ENCODE results near the gene SOSTDC1. TPM values are rescaled to one million over a fixed set of nuclear protein-coding genes. Genes with fewer than 3 reads are reported as not detected.
"Not testable (repeated sequence)": the region's sequence is repeated elsewhere in the genome, so short reads cannot be mapped to it uniquely, and the experiment has no call there.

The SOSTDC1 gene
- total RNA-seq, 2 donors from 2014 or later: not detected

DNA sequence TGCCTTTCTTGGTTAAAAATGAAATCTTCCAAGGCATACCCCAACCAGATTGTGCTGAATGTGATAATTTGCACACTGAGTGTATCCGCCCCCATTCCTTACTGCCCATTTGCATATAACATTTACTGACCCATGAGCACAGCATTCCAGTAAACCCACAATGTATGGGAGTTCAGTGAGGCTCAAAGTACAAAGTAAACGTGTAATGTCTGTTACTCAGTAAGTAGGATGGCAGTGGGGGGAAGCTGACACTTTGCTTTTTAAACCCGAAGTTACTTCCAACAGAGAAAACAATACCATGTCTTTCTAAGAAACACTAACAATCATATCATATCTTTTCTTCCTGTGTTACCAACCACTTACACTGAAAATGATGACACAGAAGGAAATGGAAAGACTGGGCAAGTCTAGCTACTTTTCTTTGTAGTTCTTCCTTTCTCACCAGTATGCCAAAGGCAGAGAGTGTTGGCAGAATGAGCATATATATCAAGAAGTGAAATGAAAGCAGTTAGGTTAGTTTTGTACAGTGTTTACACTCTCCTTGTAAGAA lies 27.1 kb upstream of the SOSTDC1 start:
- H3K27ac Mint-ChIP-seq: peak overlapping the region; percentile 30
- H3K9me3 Mint-ChIP-seq: no peaks in the 10 kb centered on the region
- DNase-seq (peak in 1 of 2 donors; percentile 9), ATAC-seq (replicated peaks in 1 of 2) (peak; percentile 87 to 90)
- no peaks in the 10 kb centered on the region for H3K36me3 Mint-ChIP-seq (ENCODE audit: insufficient read depth in 2 of 2)
- H3K4me1 Mint-ChIP-seq (ENCODE audit: low read depth): peaks cover 6% of the 10 kb centered on the region
- H3K4me3 Mint-ChIP-seq: peak overlapping the region in 1 of 2 donors; percentile 18
- H3K27me3 Mint-ChIP-seq (ENCODE audit: low read depth): peaks cover 24% of the 10 kb centered on the region

GRCh38 chr7:16491148-16491547 lies 25.6 kb upstream of the SOSTDC1 start:
- no peak for DNase-seq

DNA sequence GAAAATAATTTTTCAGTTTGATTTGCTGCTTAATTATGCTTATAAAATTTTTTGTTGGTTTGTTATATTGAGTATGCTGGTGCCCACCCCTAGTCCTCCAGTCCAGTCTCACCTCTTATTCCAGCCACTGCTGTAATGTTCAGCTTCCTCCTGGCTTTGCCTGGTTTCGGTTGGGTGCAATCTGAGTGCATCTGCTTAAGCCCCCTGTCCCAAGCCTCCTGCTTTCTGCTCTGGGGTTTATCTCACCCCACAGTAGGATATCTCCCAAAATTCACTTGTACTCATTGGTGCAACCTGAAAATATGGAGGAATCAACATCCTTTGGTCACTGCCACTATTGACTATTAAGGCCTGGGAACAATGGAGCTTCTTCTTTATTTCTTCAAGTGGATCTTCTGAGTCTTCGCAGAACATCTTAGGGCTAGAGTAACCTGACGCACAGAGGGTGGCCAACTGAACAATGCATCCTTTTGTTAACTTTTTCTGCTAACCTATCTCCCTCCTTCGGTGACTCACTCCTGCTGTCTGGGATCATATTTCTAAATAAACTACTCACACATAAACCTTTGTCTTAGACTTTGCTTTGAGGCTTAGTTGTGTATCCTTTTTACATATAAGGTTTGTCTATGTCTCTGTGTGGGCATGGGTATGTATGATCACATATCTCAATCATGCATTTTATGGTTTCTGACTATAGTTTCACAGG lies 19.1 kb upstream of the SOSTDC1 start:
- no peaks in the 10 kb centered on the region for H3K27me3 Mint-ChIP-seq (ENCODE audit: low read depth)
- no peak for DNase-seq
- no peaks in the 10 kb centered on the region for H3K36me3 Mint-ChIP-seq (ENCODE audit: insufficient read depth in 2 of 2)
- H3K4me1 Mint-ChIP-seq (ENCODE audit: low read depth): no peaks in the 10 kb centered on the region
- H3K9me3 Mint-ChIP-seq: no peaks in the 10 kb centered on the region
- H3K27ac Mint-ChIP-seq: no peak overlapping the region
- no peak overlapping the region for H3K4me3 Mint-ChIP-seq
- ATAC-seq (replicated peaks in 1 of 2): no peak

More at GRCh38 chr7:16491148-16491547, 25.6 kb upstream of the SOSTDC1 start:
- no peaks in the 10 kb centered on the region for H3K9me3 Mint-ChIP-seq
- no peak for ATAC-seq (replicated peaks in 1 of 2)
- no peak overlapping the region for H3K27ac Mint-ChIP-seq
- no peak overlapping the region for H3K4me3 Mint-ChIP-seq
- peaks cover 12% of the 10 kb centered on the region for H3K27me3 Mint-ChIP-seq (ENCODE audit: low read depth)
- H3K36me3 Mint-ChIP-seq (ENCODE audit: insufficient read depth in 2 of 2): no peaks in the 10 kb centered on the region
- H3K4me1 Mint-ChIP-seq (ENCODE audit: low read depth): peaks cover 6% of the 10 kb centered on the region

GRCh38 chr7:16479591-16479990 lies 14.1 kb upstream of the SOSTDC1 start:
- Mint-ChIP-seq H3K4me1 (ENCODE audit: low read depth) (no peaks in the 10 kb centered on the region), H3K27ac (no peak overlapping the region), H3K4me3 (no peak overlapping the region), H3K27me3 (ENCODE audit: low read depth) (peaks cover 11% of the 10 kb centered on the region), H3K36me3 (ENCODE audit: insufficient read depth in 2 of 2) (no peaks in the 10 kb centered on the region), H3K9me3 (no peaks in the 10 kb centered on the region)
- DNase-seq (no peak), ATAC-seq (replicated peaks in 1 of 2) (no peak)

DNA sequence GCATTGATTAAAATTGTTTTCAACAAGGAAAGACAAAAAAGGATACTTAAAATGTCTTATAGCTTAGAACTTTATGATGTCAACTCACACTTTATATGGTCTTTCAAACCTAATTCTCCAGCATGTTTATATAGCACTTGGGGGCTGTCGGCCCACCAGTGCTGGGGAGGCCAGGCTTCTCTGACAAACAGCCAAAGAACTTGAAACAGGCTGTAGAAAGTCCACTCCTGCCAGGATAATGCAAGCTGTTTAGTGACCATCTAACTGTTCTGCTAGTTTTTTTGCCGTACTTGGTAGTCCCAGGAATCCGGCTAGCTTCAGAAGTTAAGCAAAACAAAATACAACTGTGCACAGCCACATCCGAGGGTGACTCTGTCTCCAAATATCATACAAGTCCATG lies 13.6 kb upstream of the SOSTDC1 start:
- Mint-ChIP-seq H3K4me1 (ENCODE audit: low read depth) (no peaks in the 10 kb centered on the region), H3K27me3 (ENCODE audit: low read depth) (peaks cover 11% of the 10 kb centered on the region), H3K9me3 (no peaks in the 10 kb centered on the region), H3K36me3 (ENCODE audit: insufficient read depth in 2 of 2) (no peaks in the 10 kb centered on the region), H3K27ac (no peak overlapping the region), H3K4me3 (no peak overlapping the region)
- no peak for DNase-seq
- ATAC-seq (replicated peaks in 1 of 2): no peak

- no peak overlapping the region for H3K4me3 Mint-ChIP-seq
- H3K36me3 Mint-ChIP-seq (ENCODE audit: insufficient read depth in 2 of 2): no peaks in the 10 kb centered on the region
- no peaks in the 10 kb centered on the region for H3K9me3 Mint-ChIP-seq
- ATAC-seq (replicated peaks in 1 of 2): no peak
- no peak for DNase-seq
- H3K4me1 Mint-ChIP-seq (ENCODE audit: low read depth): no peaks in the 10 kb centered on the region
- peaks cover 21% of the 10 kb centered on the region for H3K27me3 Mint-ChIP-seq (ENCODE audit: low read depth)
- H3K27ac Mint-ChIP-seq: no peak overlapping the region
Observed at GRCh38 chr7:16471933-16472332, 6.4 kb upstream of the SOSTDC1 start.

GRCh38 chr7:16463949-16464715 lies 1.4 kb downstream of the SOSTDC1 start:
- Mint-ChIP-seq H3K27me3 (ENCODE audit: low read depth) (peaks cover 13% of the 10 kb centered on the region), H3K9me3 (no peaks in the 10 kb centered on the region), H3K4me1 (ENCODE audit: low read depth) (no peaks in the 10 kb centered on the region), H3K36me3 (ENCODE audit: insufficient read depth in 2 of 2) (no peaks in the 10 kb centered on the region), H3K27ac (no peak overlapping the region), H3K4me3 (no peak overlapping the region)
- DNase-seq: no peak
- ATAC-seq (replicated peaks in 1 of 2): no peak

DNA sequence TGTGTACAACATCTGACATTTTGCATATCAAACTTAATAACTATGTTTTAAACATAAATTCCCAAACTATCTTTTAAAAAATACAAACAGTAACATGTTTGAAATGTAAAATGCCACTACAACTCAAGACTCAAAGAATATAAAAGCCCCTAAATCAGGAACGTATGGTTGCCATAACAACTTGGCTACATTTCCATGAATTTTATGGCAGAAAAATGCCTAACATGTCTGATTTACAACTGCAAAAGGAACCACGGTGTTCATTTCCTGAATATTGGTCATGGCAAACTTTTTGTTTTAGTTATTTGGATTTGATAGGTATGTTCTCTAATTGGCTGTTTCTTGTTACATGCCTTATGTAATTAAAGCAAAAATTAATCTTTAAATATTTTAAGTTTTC lies 2.0 kb downstream of the SOSTDC1 start:
- DNase-seq: no peak
- no peaks in the 10 kb centered on the region for H3K4me1 Mint-ChIP-seq (ENCODE audit: low read depth)
- no peak overlapping the region for H3K4me3 Mint-ChIP-seq
- no peak overlapping the region for H3K27ac Mint-ChIP-seq
- H3K36me3 Mint-ChIP-seq (ENCODE audit: insufficient read depth in 2 of 2): no peaks in the 10 kb centered on the region
- no peaks in the 10 kb centered on the region for H3K9me3 Mint-ChIP-seq
- peaks cover 11% of the 10 kb centered on the region for H3K27me3 Mint-ChIP-seq (ENCODE audit: low read depth)
- no peak for ATAC-seq (replicated peaks in 1 of 2)

- H3K36me3 Mint-ChIP-seq (ENCODE audit: insufficient read depth in 2 of 2): no peaks in the 10 kb centered on the region
- no peak overlapping the region for H3K27ac Mint-ChIP-seq
- H3K27me3 Mint-ChIP-seq (ENCODE audit: low read depth): peaks cover 7% of the 10 kb centered on the region
- no peaks in the 10 kb centered on the region for H3K9me3 Mint-ChIP-seq
- no peak overlapping the region for H3K4me3 Mint-ChIP-seq
- ATAC-seq (replicated peaks in 1 of 2) (no peak), DNase-seq (no peak)
- no peaks in the 10 kb centered on the region for H3K4me1 Mint-ChIP-seq (ENCODE audit: low read depth)
Observed at GRCh38 chr7:16462431-16462889, 3.1 kb downstream of the SOSTDC1 start.

DNA sequence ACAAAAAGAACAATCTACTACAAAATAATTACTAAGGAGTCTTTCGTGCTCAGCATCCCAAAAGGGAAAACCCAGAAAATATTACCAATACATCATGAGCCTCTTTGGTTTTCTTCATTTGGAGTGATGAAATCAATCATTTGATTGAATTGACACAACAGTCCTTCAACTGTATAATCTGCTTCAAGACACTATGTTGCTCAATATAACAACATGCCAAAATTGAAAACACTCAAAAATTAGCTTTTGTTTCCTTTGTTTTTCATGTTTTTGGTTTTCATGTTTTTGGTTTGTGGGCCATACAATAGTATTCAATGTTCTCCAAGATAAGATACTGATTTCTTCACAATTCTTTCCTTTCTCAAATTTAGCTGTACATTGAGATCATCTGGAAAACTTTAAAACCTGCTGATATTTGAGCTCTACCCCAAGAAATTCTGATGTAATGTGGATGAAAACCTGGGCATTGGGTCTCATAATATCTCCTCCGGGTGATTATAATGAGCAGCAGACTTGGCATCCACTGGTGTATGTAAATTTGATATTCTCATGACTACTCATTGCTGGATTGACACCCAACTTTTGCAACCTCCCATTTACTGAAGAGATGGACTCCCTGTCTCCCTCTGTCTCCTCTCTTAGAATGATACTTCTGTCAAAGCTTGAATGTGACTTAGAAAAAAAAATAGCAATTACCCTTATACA lies 4.6 kb downstream of the SOSTDC1 start:
- DNase-seq: no peak
- Mint-ChIP-seq H3K9me3 (no peaks in the 10 kb centered on the region), H3K4me3 (no peak overlapping the region), H3K4me1 (ENCODE audit: low read depth) (no peaks in the 10 kb centered on the region), H3K27me3 (ENCODE audit: low read depth) (no peaks in the 10 kb centered on the region), H3K36me3 (ENCODE audit: insufficient read depth in 2 of 2) (no peaks in the 10 kb centered on the region), H3K27ac (no peak overlapping the region)
- no peak for ATAC-seq (replicated peaks in 1 of 2)

- H3K27me3 Mint-ChIP-seq (ENCODE audit: low read depth); H3K4me1 Mint-ChIP-seq (ENCODE audit: low read depth); H3K9me3 Mint-ChIP-seq; H3K27ac Mint-ChIP-seq; H3K36me3 Mint-ChIP-seq (ENCODE audit: insufficient read depth in 2 of 2); ATAC-seq (replicated peaks in 1 of 2); DNase-seq; H3K4me3 Mint-ChIP-seq: not testable (repeated sequence)
Observed at GRCh38 chr7:16456303-16456702, 9.2 kb downstream of the SOSTDC1 start.

DNA sequence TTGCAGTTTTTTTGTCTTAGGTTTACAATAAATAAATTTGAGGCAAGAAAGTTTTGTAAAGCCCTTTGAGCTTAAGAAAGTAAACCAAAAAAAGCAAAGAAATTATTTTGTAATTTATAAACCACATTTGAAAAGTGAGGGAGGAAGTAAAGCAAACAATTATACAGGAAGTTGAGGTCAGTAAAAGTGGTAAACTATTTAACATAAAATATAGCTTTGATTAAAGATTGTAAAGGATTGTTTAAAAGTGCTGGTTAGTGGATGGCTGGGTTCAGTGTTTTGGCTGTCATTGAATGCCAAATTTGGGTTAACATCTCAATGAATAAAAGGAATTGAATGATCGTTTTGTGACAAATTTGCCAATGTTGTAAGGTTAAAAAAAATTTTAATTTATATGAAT lies 9.9 kb downstream of the SOSTDC1 start:
- no peaks in the 10 kb centered on the region for H3K36me3 Mint-ChIP-seq (ENCODE audit: insufficient read depth in 2 of 2)
- no peaks in the 10 kb centered on the region for H3K27me3 Mint-ChIP-seq (ENCODE audit: low read depth)
- H3K27ac Mint-ChIP-seq: no peak overlapping the region
- no peak overlapping the region for H3K4me3 Mint-ChIP-seq
- no peak for ATAC-seq (replicated peaks in 1 of 2)
- no peaks in the 10 kb centered on the region for H3K4me1 Mint-ChIP-seq (ENCODE audit: low read depth)
- no peak for DNase-seq
- no peaks in the 10 kb centered on the region for H3K9me3 Mint-ChIP-seq

- H3K36me3 Mint-ChIP-seq (ENCODE audit: insufficient read depth in 2 of 2): no peaks in the 10 kb centered on the region
- H3K27me3 Mint-ChIP-seq (ENCODE audit: low read depth): no peaks in the 10 kb centered on the region
- H3K27ac Mint-ChIP-seq: no peak overlapping the region
- ATAC-seq (replicated peaks in 1 of 2) (peak in 1 of 2 donors; percentile 9), DNase-seq (no peak)
- no peaks in the 10 kb centered on the region for H3K9me3 Mint-ChIP-seq
- no peak overlapping the region for H3K4me3 Mint-ChIP-seq
- H3K4me1 Mint-ChIP-seq (ENCODE audit: low read depth): no peaks in the 10 kb centered on the region
Observed at GRCh38 chr7:16450366-16450765, 15.2 kb downstream of the SOSTDC1 start.
